H9 (cell line): ENCODE measurements around the gene SHISA4. TPM values are rescaled to one million over a fixed set of nuclear protein-coding genes. Genes with fewer than 3 reads are reported as not detected.

Experiments
- DNase-seq: peaks from one replicate; pipeline ENCODE4 v3.0.0-alpha.2; 2017
- H2AFZ ChIP-seq: one replicate; pipeline ENCODE4 v1.6.1; 2013; ENCODE audit warnings: mild to moderate bottlenecking, low read length, control low read depth, moderate library complexity
- H2AK5ac ChIP-seq: 2 replicates; pipeline ENCODE4 v1.6.1; 2013; ENCODE audit warnings: low read length, control low read depth, mixed read lengths; ENCODE audit not compliant: insufficient read length
- H2BK120ac ChIP-seq: one replicate; pipeline ENCODE4 v1.6.1; 2013; ENCODE audit warnings: low read depth, mild to moderate bottlenecking, low read length, control low read depth, inconsistent platforms; ENCODE audit not compliant: poor library complexity, severe bottlenecking
- H2BK12ac ChIP-seq: 2 replicates; pipeline ENCODE4 v1.6.1; 2013; ENCODE audit warnings: low read length, control low read depth, mixed read lengths, low read depth; ENCODE audit not compliant: insufficient read length
- H2BK15ac ChIP-seq: 2 replicates; pipeline ENCODE4 v1.6.1; 2013; ENCODE audit warnings: low read depth, low read length, control low read depth
- H2BK20ac ChIP-seq: one replicate; pipeline ENCODE4 v1.6.1; 2013; ENCODE audit warnings: low read depth, mild to moderate bottlenecking, low read length, control low read depth, inconsistent platforms; ENCODE audit not compliant: poor library complexity, severe bottlenecking
- H2BK5ac ChIP-seq: 2 replicates; pipeline ENCODE4 v1.6.1; 2013; ENCODE audit warnings: low read length, control low read depth, mixed read lengths; ENCODE audit not compliant: insufficient read length
- H3K14ac ChIP-seq: 2 replicates; pipeline ENCODE4 v1.6.1; 2013; ENCODE audit warnings: low read length, control low read depth; ENCODE audit not compliant: insufficient read depth
- H3K18ac ChIP-seq: 2 replicates; pipeline ENCODE4 v1.6.1; 2013; ENCODE audit warnings: low read depth, mild to moderate bottlenecking, mixed read lengths, low read length, control low read depth; ENCODE audit not compliant: insufficient read length
- H3K23ac ChIP-seq: 2 replicates; pipeline ENCODE4 v1.6.1; 2013; ENCODE audit warnings: low read length, control low read depth, mixed read lengths, low read depth; ENCODE audit not compliant: insufficient read length
- H3K23me2 ChIP-seq: 2 replicates; pipeline ENCODE4 v1.6.1; 2013; ENCODE audit warnings: low read depth, mild to moderate bottlenecking, mixed read lengths, low read length, control low read depth; ENCODE audit not compliant: insufficient read length, poor library complexity, severe bottlenecking
- H3K27ac ChIP-seq: 2 replicates; pipeline ENCODE4 v1.5.1; 2013; ENCODE audit warnings: low read length, control low read depth, mixed read lengths, low read depth; ENCODE audit not compliant: insufficient read length
- H3K27me3 ChIP-seq: 2 replicates; pipeline ENCODE4 v1.6.1; 2013; ENCODE audit warnings: low read length, control low read depth, inconsistent platforms; ENCODE audit not compliant: insufficient read depth
- H3K4ac ChIP-seq: 2 replicates; pipeline ENCODE4 v1.6.1; 2013; ENCODE audit warnings: low read depth, mild to moderate bottlenecking, control low read depth, inconsistent platforms, low read length, moderate library complexity
- H3K4me1 ChIP-seq: 2 replicates; pipeline ENCODE4 v1.6.1; 2013; ENCODE audit warnings: low read length, control low read depth, inconsistent platforms; ENCODE audit not compliant: insufficient read depth
- H3K4me2 ChIP-seq: 2 replicates; pipeline ENCODE4 v1.6.1; 2013; ENCODE audit warnings: low read length, control low read depth, mixed read lengths; ENCODE audit not compliant: insufficient read length, insufficient read depth
- H3K56ac ChIP-seq: 2 replicates; pipeline ENCODE4 v1.6.1; 2013; ENCODE audit warnings: low read depth, mild to moderate bottlenecking, mixed read lengths, low read length, control low read depth; ENCODE audit not compliant: insufficient read length
- H3K79me1 ChIP-seq: 2 replicates; pipeline ENCODE4 v1.6.1; 2013; ENCODE audit warnings: low read depth, mild to moderate bottlenecking, moderate library complexity, low read length, control low read depth, inconsistent platforms; ENCODE audit not compliant: insufficient read depth, poor library complexity, severe bottlenecking
- H3K79me2 ChIP-seq: 2 replicates; pipeline ENCODE4 v1.6.1; 2013; ENCODE audit warnings: low read length, control low read depth, inconsistent platforms; ENCODE audit not compliant: insufficient read depth
- H3K9ac ChIP-seq: 2 replicates; pipeline ENCODE4 v1.6.1; 2013; ENCODE audit warnings: low read length, control low read depth, mixed read lengths; ENCODE audit not compliant: insufficient read length; ENCODE audit errors: extremely low read depth
- H3K9me3 ChIP-seq: one replicate; pipeline ENCODE4 v1.6.1; 2013; ENCODE audit warnings: low read depth, low read length, inconsistent platforms; ENCODE audit not compliant: control insufficient read depth
- H3T11ph ChIP-seq: one replicate; pipeline ENCODE4 v1.6.1; 2013; ENCODE audit warnings: mild to moderate bottlenecking, low read length, control low read depth, inconsistent platforms
- H4K20me1 ChIP-seq: one replicate; pipeline ENCODE4 v1.6.1; 2013; ENCODE audit not compliant: control insufficient read depth, insufficient read length, insufficient read depth
- H4K5ac ChIP-seq: 2 replicates; pipeline ENCODE4 v1.6.1; 2013; ENCODE audit warnings: low read depth, mild to moderate bottlenecking, mixed read lengths, low read length, control low read depth; ENCODE audit not compliant: insufficient read length
- H4K8ac ChIP-seq: replicated peaks from 2 replicates; pipeline ENCODE4 v1.6.1; 2013; ENCODE audit warnings: low read length, control low read depth, mixed read lengths, low read depth; ENCODE audit not compliant: insufficient read length
- H4K91ac ChIP-seq: 2 replicates; pipeline ENCODE4 v1.6.1; 2013; ENCODE audit warnings: low read depth, mild to moderate bottlenecking, moderate library complexity, mixed read lengths, low read length, control low read depth; ENCODE audit not compliant: insufficient read length
- H3K27ac Mint-ChIP-seq, 3 experiments: 2 replicates in 2 of 3; 3 replicates in 1 of 3; pipeline ENCODE4 v1.8.0; 2020 to 2021; ENCODE audit warnings: mixed read lengths in 3 of 3, mild to moderate bottlenecking in 1 of 3, moderate library complexity in 1 of 3
- H3K27me3 Mint-ChIP-seq: 2 replicates; pipeline ENCODE4 v1.8.0; 2021; ENCODE audit warnings: low read depth, mild to moderate bottlenecking, moderate library complexity, mixed read lengths
- H3K36me3 Mint-ChIP-seq, 3 experiments: 2 replicates in 2 of 3; 3 replicates in 1 of 3; pipeline ENCODE4 v1.8.0; 2020 to 2021; ENCODE audit warnings: low read depth in 3 of 3, mixed read lengths in 3 of 3; ENCODE audit not compliant: insufficient read depth in 1 of 3
- H3K4me1 Mint-ChIP-seq, 2 experiments: 2 replicates each; pipeline ENCODE4 v1.8.0; 2020; ENCODE audit warnings: mixed read lengths in 2 of 2
- H3K4me3 Mint-ChIP-seq, 2 experiments: 2 replicates in 1 of 2; 3 replicates in 1 of 2; pipeline ENCODE4 v1.8.0; 2020 to 2021; ENCODE audit warnings: mild to moderate bottlenecking in 2 of 2, mixed read lengths in 2 of 2, moderate library complexity in 1 of 2
- H3K9me3 Mint-ChIP-seq, 2 experiments: 2 replicates in 1 of 2; 3 replicates in 1 of 2; pipeline ENCODE4 v1.8.0; 2020; ENCODE audit warnings: mild to moderate bottlenecking in 2 of 2, mixed read lengths in 2 of 2, moderate library complexity in 1 of 2
- CTCF ChIP-seq: fragments of 200-600 bp; sonication (generic); conservative IDR thresholded peaks from 3 replicates; pipeline ENCODE4 v1.8.0; 2021; ENCODE audit warnings: antibody characterized with exemption, mild to moderate bottlenecking
- WGBS: extraction: QIAGEN DNeasy Blood & Tissue Kit; methylation state at CpG from one replicate; pipeline ENCODE4 v1.1.7; 2013; ENCODE audit warnings: missing lambda C conversion rate, low lambda C conversion rate, mixed read lengths; ENCODE audit not compliant: insufficient read length; ENCODE audit errors: extremely low coverage; 5-methylcytosine and 5-hydroxymethylcytosine counted together
- total RNA-seq: library from RNA; stranded (reverse); gene quantifications from 2 replicates; pipeline ENCODE4 v1.2.1, GENCODE V29; 2021

SHISA4 gene
- total RNA-seq, 1 experiment from 2014 or later, result 6.3 TPM

GRCh38 chr1:201895913-201896807 is 7.5 kb downstream of the SHISA4 start:
- Histone ChIP-seq H3K23me2 (no peaks in the 10 kb centered on the region), H4K5ac (no peak overlapping the region), H2BK5ac (no peak overlapping the region), H3K23ac (no peak overlapping the region), H2BK15ac (no peak overlapping the region), H3K4ac (no peak overlapping the region), H3K14ac (no peak overlapping the region), H3T11ph (no peak overlapping the region), H3K4me2 (peak overlapping the region; percentile 7), H3K79me1 (no peaks in the 10 kb centered on the region), H3K79me2 (no peaks in the 10 kb centered on the region), H2BK20ac (no peak overlapping the region), H3K18ac (no peak overlapping the region), H3K27ac (no peak overlapping the region), H4K8ac (no peak overlapping the region), H2BK120ac (no peak overlapping the region), H3K27me3 (no peaks in the 10 kb centered on the region; the same call in 1 of the 2 replicates), H2AFZ (no peak overlapping the region), H4K91ac (no peak overlapping the region), H3K4me1 (peaks cover 5% of the 10 kb centered on the region; the same call in 1 of the 2 replicates), H4K20me1 (no peaks in the 10 kb centered on the region), H2BK12ac (no peak overlapping the region), H3K56ac (no peak overlapping the region), H3K9me3 (no peaks in the 10 kb centered on the region), H3K9ac (no peak overlapping the region), H2AK5ac (no peak overlapping the region)
- Mint-ChIP-seq H3K9me3 (no peaks in the 10 kb centered on the region), H3K27ac (peak overlapping the region; percentile 22 to 53 (median 46); a peak in 2 of 7 replicates), H3K4me1 (peaks cover 26 to 34% of the 10 kb centered on the region in 2 experiments), H3K27me3 (no peaks in the 10 kb centered on the region; the same call in none of the 2 replicates), H3K36me3 (0 out of 7 replicates have a peak, but pooled peaks cover 0 to 1% (median 0%) of the 10 kb centered on the region in 3 experiments), H3K4me3 (peak overlapping the region; percentile 8 to 9; a peak in 2 of 5 replicates)
- peak; percentile 98 for TF ChIP-seq CTCF
- peak; percentile 94 for DNase-seq
- no CpG with 5 or more reads among the region's 10 CpGs for WGBS
